ENCODE results near the gene ANKH. TPM values are rescaled to one million over a fixed set of nuclear protein-coding genes. Genes with fewer than 3 reads are reported as not detected.

ANKH gene
- total RNA-seq, 1 donor from 2014 or later, result 43.6 TPM

DNA sequence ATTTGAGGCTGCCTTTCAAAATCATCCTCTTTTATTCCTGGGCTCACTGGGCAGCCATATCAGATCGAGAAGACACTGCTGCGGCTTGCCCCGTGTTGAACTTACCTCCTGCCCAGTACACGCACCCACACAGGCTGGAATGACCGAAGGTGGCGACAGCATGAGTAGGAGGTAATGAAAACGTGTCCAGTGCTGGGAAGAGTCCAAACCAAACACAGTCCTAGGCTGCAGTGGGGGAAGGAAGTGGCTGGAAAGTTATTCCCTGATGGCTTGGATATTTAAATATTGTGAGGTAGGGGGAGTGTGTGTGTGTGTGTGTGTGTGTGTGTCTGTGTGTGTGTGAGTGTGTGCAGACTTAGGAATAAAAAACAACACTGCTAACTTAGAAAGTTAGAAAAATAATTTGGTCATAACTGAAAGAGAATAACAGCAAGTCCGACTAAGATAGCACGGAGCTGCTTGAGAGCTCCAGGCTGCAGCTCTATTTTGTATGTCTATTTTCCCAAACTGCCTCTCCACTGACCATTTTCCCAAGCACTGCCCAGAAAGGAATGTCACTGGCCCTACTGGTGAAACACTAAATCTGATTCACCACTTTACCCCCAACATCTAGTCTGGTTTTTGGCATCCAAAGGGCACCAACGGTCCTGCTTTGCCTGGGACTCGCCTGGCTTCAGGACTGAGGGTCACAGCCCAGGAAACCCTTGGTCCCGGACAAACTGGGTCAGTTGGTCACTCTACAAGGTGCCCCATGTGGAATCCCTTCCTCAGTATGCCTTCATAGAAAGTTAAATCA is 41.2 kb downstream of the ANKH start:
- intact Hi-C loops (cut with micrococcal nuclease), result no loop called here

DNA sequence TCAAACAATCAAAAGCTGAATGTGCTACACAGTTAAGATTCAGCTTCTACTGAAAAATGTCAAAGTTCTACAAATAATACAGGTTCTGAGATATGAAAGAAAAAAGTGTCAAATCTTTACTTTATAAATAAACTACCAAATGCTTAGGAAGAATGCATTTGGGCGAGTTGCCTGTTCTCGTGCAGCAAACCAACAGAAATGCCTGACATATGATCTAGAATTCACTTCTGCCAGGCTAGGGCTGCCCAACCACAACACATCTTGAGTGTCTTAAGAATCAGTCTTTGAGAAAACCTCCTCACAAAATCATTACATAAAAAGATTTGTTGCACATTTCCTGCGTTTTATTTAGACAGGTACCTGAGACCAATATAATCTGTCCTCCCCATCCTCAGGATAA is 42.2 kb downstream of the ANKH start:
- intact Hi-C loops (cut with micrococcal nuclease), result no loop called here

DNA sequence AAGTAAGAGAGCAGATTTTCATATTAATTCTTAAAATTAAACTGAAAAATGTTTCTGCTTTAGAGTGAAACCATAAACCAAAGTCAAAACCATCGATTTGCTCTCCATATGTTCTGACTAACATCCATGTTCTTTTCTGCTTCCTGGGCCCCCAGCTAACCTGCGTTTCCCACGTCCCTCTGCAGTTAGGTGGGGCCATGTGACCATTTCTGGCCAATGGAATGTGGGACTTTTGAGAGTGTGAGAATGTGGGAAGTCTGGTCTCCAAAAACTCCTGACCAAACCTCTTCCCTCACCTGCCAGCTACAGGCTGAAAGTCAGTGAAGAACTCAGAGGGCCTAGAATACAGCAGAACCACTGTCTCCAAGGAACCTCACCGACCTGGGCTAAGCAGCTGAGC is 44.9 kb downstream of the ANKH start:
- intact Hi-C loops (cut with micrococcal nuclease), result no loop called here

DNA sequence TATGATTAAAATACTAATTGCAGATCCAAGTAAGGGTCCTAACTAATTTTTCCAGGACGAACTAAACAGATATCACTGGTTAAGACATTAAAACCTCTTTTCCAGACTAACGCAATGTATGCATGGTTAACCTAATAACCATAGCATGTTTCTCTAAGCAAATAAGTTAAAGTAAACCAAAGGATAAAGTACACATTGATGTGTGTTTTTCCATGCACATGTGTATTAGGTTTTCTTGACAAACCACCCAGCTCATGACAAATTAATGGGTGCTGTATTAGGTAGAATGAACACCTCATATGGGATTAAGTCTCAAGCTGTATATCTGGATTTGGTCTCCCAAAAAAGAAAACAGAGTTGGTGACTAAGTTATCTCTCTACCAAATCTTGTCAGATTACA is 45.6 kb downstream of the ANKH start:
- intact Hi-C loops (cut with micrococcal nuclease), result no loop called here

DNA sequence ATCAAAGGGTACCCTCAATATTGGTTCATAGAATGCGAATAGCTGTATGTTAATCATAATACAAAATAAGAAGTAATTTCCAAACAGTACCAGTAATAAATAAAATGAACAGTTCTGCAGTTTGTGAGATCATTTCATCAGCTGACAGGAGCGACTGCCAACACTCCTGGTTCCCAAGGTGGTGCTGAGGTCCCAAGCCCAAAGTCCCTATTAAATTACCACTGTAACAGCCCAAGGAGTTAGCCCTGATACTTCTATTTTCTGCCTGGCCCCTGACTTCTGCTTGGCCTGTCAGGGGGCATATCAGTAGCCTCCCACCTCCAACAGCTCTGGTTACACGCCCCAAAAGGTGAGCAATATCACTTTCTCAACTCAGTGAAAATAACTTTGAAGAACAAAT is 47.1 kb downstream of the ANKH start:
- intact Hi-C loops (cut with micrococcal nuclease), result no loop called here

DNA sequence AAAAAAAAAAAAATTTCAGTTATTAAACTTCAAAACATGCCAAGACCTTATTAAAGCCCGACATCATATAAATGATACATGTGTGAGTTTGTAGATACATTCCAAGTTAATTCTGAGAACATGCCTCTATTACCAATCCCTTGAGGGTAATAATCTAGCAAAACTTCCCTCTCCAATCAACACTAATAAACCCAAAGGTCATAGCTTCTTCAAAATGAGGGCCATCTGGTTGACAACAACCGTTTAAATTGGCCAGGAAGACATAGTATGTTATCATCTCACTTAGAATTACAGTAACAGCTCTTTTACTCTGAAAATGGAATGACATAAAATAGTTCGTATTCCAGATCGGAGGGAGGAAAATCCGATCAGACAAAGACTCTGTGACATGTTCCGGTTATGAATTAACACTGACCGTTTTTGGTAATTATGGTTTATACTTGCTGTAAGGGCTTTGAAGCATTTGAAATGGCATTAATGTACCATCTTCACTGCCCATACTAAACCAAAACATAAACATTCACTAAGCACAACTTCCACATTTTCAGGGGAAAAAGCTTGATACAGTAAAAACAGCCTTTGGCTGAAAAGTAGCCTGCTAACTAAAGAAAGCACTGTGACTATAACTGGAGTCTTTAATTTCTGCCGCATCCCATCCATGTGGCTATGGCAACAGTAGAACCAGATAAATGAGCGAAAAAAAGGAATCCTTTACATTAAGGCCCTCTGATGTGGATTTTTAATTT is 50.3 kb downstream of the ANKH start:
- intact Hi-C loops (cut with micrococcal nuclease), result no loop called here

DNA sequence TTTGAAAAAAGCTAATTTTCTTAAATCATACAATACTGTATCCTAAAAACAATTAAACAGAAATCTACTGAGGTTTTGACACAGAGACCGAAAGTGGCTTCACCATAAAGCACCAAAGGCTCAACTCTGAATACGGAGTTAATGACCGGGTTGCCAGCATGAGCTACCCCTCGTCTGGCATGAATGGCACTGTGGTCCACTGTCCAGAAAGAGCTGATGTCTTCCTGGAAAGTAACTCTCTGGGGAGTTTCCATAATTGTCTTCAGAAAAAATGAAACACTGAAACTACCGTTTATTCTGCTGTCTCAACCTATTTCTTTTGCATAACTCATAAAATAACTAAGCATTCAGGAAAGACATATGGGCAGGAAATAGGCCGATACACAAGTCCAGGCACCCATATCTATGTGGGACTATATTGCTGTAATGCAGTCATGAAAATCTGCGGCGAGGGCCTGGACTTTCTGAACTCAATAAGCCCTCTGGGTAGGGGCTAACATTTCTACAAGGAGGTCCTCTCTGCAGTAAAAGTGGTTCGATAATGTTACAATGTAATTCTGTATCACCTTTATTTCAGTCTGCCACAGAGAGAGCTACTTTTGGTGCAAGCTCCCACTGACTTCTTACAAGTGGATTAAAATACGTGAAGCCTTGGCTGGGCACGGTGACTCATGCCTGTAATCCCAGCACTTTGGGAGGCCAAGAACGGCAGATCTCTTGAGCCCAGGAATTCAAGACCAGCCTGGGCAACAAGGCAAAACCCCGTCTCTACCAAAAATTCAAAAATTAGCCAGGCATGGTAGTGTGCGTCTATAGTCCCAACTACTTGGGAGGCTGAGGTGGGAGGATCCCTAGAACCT is 52.4 kb downstream of the ANKH start:
- intact Hi-C loops (cut with micrococcal nuclease), result no loop called here

DNA sequence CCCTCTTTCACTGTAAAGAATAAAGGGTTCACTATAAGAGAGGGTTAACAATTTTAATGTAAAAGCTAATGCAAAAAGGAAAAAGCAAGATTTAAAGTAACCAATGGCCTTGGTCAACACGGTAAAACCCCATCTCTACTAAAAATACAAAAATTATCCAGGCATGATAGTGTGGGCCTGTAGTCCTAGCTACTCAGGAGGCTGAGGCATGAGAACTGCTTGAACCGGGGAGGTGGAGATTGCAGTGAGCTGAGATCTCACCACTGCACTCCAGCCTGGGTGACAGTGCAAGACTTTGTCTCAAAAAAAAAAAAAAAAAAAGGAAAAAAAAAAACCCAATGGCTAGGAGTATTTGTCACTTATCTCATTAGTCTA is 53.8 kb downstream of the ANKH start:
- intact Hi-C loops (cut with micrococcal nuclease), result loop anchor here (1.0 kb wide), 1 partner anchor 8 kb away; no protein-coding TSS in a partner anchor

DNA sequence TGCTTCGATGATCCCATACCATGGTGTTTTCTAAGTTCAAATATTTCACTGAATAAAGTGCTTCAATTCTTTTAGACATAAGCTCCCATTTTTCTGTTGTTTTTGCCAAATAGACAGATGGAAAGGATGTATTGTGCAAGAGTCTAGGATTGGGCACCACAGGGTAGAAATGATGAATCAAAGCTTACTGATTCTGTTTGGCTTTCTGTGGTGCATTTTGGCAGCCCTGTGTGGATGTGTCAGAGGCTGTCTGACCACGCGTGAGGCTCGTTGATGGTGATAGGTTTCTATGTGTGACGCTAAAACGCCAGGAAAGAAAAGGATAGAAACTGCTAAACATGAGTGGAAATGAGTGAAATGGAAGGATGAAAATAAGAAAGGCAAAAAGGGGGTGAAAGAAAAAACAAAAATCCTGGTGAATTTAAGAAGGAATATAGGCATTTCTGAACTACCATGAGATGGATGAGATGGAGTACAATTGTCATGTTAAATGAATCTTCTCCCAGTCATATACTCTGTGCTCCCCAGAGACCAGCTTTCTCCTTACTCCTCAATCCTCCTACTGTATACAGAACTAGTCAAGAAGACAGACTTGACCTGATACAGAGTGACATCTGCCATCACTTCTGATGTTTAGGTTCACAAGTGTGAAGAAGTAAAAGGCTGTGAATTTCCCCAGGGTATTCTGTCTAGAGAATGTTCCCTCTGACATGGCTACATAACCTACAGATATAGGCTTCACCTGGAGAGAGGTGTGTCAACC is 54.4 kb downstream of the ANKH start:
- intact Hi-C loops (cut with micrococcal nuclease), result loop anchor here (1.0 kb wide), 1 partner anchor 8 kb away; no protein-coding TSS in a partner anchor

DNA sequence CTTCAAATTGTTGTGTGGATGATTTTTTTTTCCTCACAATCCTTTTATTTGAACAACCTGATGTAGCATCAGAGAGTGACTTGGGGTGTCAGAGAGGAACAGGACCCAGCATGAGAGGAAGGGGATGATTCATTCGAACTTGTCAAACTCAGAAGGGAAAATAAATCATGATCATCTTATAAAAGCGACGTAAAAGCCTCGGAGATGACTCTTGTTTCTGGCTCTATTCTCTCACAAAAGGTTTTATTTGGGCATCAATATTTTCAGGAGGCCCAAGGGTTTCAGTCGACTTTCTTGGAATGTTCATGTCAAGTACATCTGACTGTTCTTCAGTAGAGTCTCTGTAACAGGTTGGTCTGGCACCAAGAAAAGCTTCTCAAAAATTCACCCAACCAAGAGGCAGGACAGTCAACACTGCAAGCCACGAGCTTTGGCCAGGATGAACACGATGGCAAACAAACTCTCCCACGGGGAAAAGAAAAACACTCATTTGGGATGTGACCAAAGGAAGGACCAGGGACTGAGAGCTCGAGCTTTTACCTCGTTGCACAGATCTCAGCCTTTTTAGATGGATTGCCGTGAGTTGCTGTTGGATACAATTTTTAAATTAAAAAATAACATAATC is 55.1 kb downstream of the ANKH start:
- intact Hi-C loops (cut with micrococcal nuclease), result no loop called here

DNA sequence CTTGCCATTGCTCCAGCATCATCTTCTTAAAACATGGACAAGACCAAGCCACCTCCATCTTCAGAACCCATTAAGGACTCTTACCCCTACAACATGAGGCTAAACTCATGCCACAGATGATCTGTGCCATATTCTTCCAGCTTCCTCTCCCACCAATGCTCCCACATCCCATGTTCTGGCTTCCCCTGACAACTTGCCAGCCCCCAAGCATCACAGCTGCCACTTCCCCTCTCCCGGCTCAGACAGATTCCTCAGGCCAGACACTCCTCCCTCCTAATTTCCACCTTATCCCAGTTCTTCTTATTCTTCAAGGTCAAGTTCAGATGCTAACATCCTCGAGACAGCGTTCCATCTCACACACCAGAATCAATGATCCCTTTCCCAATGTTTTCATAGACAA is 57.8 kb downstream of the ANKH start:
- intact Hi-C loops (cut with micrococcal nuclease), result no loop called here

DNA sequence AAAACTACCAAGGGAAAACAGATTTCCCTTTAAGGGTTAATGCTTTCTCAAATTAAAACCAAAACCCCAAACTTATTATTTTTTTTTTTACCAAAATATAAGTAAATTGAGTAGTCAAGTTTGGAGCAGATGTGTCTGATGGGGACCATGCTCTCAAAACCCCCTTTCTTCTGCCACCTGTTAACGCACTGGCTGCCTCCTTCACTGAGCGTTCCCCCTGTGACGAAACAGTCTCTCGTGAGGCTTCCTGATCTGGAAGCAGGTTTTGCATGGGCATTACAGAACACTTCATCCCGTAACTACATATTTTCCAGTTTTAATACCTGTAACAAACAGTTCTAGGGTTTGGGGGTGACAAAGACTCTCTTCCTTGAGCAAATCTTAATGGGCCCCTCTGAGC is 59.4 kb downstream of the ANKH start:
- intact Hi-C loops (cut with micrococcal nuclease), result no loop called here

DNA sequence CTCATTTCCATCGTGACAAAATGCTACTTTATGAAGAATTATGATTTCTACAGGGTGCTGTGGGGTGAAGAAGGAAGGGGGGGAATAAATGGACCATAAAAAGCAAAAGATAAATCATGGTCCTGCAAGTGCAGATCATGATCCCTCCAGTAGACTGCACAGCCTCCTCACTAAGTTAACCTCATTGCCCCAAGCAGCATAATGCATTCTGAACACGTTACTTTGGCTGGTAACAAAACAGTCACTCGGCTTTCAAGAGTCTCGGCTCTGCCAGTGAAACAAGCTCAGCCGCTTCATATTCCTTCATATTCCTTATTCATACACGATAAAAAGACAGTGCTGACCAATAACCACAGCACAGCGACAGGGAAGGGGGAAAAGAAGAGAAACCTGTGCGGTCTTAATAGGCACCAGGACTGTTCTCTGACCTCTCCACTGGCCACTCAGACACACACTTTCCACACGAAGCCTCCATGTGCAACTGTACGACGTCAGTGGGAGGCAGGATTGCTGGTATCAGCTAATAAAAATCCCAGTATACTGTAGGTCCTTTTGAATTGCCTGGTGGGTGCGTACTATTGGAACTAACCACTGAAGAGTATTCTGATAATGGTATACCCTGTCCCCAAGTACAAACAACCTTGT is 60.5 kb downstream of the ANKH start:
- intact Hi-C loops (cut with micrococcal nuclease), result loop anchor here (2.0 kb wide), 1 partner anchor 192 kb away; no protein-coding TSS in a partner anchor

DNA sequence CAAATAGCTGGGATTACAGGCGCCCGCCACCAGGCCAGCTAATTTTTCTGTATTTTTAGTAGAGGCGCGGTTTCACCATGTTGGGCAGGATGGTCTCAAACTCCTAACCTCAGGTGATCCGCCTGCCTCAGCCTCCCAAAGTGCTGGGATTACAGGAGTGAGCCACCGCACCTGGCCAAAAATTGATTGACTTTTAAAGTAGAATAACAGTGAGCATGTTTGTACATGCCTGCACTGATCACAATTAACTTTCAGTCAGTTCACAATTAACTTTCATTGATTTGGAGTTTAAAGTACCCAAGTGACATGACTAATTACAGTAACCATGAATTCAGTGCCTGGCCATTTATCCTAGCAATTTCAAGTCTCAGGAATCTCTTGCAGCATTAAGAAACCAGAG is 61.3 kb downstream of the ANKH start:
- intact Hi-C loops (cut with micrococcal nuclease), result loop anchor here (2.0 kb wide), 1 partner anchor 193 kb away; no protein-coding TSS in a partner anchor

DNA sequence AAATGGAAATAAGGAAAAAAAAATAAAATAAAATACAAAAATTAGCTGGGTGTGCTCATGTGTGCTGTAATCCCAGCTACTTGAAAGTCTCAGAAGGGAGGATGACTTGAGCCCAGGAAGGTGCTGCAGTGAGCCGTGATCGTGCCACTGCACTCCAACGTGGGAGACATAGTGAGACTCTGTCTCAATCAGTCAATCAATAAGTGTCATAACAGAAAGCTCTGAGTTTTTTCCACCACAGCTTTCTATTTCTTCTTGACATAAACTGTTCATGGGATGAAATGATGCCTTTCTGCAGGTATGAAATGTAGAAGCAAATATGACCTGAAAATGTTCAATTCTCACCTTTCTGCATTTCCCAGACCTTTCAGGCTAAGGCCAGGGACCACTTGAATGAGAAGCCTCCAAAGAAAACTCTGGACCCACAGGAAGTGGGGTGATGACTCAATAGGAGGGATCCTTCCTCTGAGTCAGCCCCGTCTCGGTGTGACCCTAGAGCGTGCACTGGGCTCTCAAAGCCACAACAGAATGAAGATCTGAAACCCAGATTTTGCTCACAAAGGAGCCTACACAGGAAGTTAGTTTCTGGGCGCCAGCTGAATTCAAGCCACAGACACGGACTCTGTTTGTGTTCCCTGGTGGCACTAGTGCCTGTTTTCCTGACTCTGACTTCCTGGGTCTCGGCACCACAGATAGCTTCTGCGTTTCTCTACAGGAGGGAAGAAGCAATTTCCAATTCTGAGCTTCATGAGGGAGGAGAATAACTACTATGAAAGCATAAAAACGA is 62.0 kb downstream of the ANKH start:
- intact Hi-C loops (cut with micrococcal nuclease), result loop anchor here (1.0 to 10.0 kb wide), 13 partner anchors 8 to 665 kb away; partner anchors contain the start of gene TRIO

DNA sequence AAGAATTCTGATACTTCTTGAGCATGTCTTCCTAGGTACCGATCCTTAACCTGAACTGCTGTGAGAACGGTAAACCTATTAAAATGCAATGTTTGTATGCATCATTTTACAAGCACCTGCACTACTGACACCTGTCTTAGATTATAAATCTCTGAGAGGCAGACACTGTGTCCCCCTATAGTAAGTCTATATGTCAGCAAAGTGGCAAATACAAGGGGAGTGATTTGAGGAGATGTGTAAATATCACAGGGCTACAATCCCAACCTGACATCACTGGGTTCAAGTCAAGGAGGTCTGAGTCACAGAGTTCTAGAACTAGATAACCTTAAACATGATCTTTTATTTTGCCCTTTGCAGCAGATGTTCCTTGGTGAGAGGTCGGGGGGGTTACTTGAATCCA is 64.1 kb downstream of the ANKH start:
- intact Hi-C loops (cut with micrococcal nuclease), result loop anchor here (5.0 to 10.0 kb wide), 2 partner anchors 40 to 663 kb away; partner anchors contain the start of gene TRIO

DNA sequence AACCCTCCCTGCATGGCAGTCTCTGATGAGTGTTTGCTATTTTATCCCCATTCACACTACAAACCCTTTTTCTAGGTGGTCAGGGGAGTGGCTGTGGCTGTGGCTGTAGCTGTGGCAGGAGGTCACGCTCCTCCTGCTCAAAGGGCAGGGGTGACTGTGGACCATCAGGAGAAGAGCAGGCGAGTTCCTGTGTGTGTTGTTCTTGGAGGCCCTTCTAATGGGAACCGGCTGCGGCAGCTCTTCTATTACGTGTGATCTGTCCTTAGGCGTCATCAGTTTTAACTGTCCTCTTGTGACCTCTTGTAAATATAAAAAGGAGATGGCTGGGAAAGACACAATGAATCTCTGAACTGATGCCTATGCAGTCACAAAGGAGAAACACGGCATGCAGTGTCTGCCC is 65.1 kb downstream of the ANKH start:
- intact Hi-C loops (cut with micrococcal nuclease), result loop anchor here (5.0 to 10.0 kb wide), 2 partner anchors 39 to 662 kb away; partner anchors contain the start of gene TRIO

DNA sequence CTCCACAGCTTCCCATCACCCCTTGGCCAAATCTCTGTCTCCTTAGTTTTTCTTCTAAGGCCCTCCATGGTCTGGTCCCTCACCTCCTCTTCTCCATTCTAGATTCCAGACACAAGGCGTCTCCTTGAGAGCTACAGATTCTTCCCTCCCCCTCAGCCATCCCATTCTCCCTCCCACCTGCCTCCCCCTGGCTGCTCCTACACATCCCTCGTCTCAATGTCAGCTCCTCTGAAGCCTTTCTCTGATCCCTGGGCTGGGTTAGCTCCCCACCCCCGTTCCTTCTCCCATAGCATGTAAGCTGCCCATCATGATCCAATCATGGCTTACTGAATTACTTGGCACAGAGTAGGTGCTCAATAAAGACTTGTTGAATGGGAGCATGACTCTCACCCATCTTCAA is 69.0 kb downstream of the ANKH start:
- intact Hi-C loops (cut with micrococcal nuclease), result loop anchor here (10.0 kb wide), 1 partner anchor 658 kb away; the partner anchor contains the start of gene TRIO

DNA sequence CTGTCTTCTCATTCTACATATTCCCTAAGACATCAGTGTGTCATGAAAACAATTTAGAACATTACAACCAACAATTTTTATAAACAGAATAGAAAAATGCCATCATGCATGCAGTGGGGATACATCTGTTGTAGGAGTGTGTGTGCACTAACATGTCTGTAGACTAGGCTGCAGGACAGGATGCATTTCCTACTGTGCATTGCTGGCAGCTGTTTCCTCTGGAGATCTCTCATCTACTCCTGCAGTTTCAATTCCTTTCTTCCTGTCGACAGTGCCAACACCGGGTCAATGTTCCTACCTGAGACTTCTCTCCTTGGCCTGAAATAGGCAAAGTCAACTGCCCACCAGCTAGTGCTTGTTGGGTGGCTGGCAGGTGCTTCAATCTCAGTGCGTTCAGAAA is 69.8 kb downstream of the ANKH start:
- intact Hi-C loops (cut with micrococcal nuclease), result loop anchor here (10.0 kb wide), 1 partner anchor 657 kb away; the partner anchor contains the start of gene TRIO

All from T-helper 1 cell treated with Interleukin-12 subunit alpha and Interleukin-12 subunit beta and Interleukin-4 antibody, amounts not matched to agents 30 ng/mL and 1 ng/mL, for 36 hours (primary cell).